ENCODE data around the gene KLF16.

The KLF16 gene

GRCh38 chr19:1854039-1854541 lies 9.3 kb downstream of the KLF16 start:
- no peak for DNase-seq

- no peak for DNase-seq
Observed at GRCh38 chr19:1853295-1854038, 9.9 kb downstream of the KLF16 start.

GRCh38 chr19:1852581-1853128 lies 10.7 kb downstream of the KLF16 start:
- no peak for DNase-seq

- no peak for DNase-seq
Observed at GRCh38 chr19:1851654-1852580, 11.5 kb downstream of the KLF16 start.

GRCh38 chr19:1850809-1851653 lies 12.3 kb downstream of the KLF16 start:
- DNase-seq: no peak

GRCh38 chr19:1849886-1850398 lies 13.4 kb downstream of the KLF16 start:
- DNase-seq: no peak

GRCh38 chr19:1849132-1849474 lies 14.3 kb downstream of the KLF16 start:
- no peak for DNase-seq

GRCh38 chr19:1848399-1849131 lies 14.8 kb downstream of the KLF16 start, which contains the start of gene REXO1:
Gene REXO1 (minus strand): TSS chr19:1848483. CDS start chr19:1848358, 125 bp downstream.
- peak in 1 of 2 experiments; percentile 68 for DNase-seq

GRCh38 chr19:1847684-1848398 lies 15.5 kb downstream of the KLF16 start:
- DNase-seq: no peak

GRCh38 chr19:1847348-1847683 lies 16.1 kb downstream of the KLF16 start:
- DNase-seq: no peak

- DNase-seq: no peak
Observed at GRCh38 chr19:1846517-1847204, 16.7 kb downstream of the KLF16 start.

GRCh38 chr19:1845642-1846041 lies 17.7 kb downstream of the KLF16 start:
- no peak for DNase-seq

GRCh38 chr19:1845125-1845515 lies 18.3 kb downstream of the KLF16 start:
- DNase-seq: no peak

GRCh38 chr19:1844513-1845124 lies 18.8 kb downstream of the KLF16 start:
- no peak for DNase-seq

- no peak for DNase-seq
Observed at GRCh38 chr19:1843646-1844394, 19.6 kb downstream of the KLF16 start.

- no peak for DNase-seq
Observed at GRCh38 chr19:1843116-1843515, 20.3 kb downstream of the KLF16 start.

- no peak for DNase-seq
Observed at GRCh38 chr19:1841209-1841924, 22.0 kb downstream of the KLF16 start.

- no peak for DNase-seq
Observed at GRCh38 chr19:1840541-1841115, 22.8 kb downstream of the KLF16 start.
